ENCODE data around the gene RUNX1.
A peak's percentile ranks its signal among the peaks of the same experiment; 100 is the strongest.

Gene RUNX1

GRCh38 chr21:34800797-34801518 is 248.1 kb downstream of the RUNX1 start:
- TF ChIP-seq, protein P1, sequence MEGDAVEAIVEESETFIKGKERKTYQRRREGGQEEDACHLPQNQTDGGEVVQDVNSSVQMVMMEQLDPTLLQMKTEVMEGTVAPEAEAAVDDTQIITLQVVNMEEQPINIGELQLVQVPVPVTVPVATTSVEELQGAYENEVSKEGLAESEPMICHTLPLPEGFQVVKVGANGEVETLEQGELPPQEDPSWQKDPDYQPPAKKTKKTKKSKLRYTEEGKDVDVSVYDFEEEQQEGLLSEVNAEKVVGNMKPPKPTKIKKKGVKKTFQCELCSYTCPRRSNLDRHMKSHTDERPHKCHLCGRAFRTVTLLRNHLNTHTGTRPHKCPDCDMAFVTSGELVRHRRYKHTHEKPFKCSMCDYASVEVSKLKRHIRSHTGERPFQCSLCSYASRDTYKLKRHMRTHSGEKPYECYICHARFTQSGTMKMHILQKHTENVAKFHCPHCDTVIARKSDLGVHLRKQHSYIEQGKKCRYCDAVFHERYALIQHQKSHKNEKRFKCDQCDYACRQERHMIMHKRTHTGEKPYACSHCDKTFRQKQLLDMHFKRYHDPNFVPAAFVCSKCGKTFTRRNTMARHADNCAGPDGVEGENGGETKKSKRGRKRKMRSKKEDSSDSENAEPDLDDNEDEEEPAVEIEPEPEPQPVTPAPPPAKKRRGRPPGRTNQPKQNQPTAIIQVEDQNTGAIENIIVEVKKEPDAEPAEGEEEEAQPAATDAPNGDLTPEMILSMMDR (IDR thresholded peaks at IDR 0.05; ENCODE audit: low read depth, low read length) = no peak
- DNase-seq (ENCODE audit: low read depth in 2 of 2) = peak; percentile 33 to 51
- no peak overlapping the region for H3K4me3 ChIP-seq (replicated peaks in 1 of 2; ENCODE audit: low read depth in 2 of 2, low read length in 2 of 2)

GRCh38 chr21:34799092-34799491 is 250.0 kb downstream of the RUNX1 start:
- no peak overlapping the region for H3K4me3 ChIP-seq (replicated peaks in 1 of 2; ENCODE audit: low read depth in 2 of 2, low read length in 2 of 2)
- no peak for DNase-seq (ENCODE audit: low read depth in 2 of 2)
- TF ChIP-seq, protein P1 (IDR thresholded peaks at IDR 0.05; ENCODE audit: low read depth, low read length) = no peak

DNA sequence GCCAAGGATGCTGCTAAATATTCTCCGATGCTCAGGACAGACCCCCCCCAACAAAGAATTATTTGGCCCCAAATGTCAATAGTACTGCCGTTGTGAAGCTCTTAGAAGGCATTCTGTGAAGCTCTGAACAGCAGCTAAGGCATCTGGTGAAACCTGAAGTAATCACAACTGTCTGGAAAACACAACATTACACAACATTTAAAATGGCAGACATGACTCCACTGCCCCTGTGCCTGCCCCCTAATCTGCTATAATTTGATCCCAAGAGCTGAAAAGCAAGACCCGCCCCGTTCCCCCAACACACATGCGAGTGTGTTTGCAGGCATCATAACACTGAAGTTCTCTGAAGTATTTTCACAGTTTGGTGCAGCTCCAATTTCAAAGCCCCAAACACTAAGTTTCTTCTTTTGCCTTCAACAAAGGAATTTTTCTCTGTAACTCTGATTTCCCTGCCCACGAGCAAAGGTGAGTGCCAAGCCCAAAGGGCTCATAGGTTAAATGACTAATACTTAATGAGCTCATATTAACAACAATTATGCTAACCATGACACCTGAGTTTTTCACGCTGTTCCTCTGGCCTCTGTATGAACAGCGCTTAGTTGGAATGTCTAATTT is 251.1 kb downstream of the RUNX1 start:
- no peak overlapping the region for H3K4me3 ChIP-seq (replicated peaks in 1 of 2; ENCODE audit: low read depth in 2 of 2, low read length in 2 of 2)
- TF ChIP-seq, protein P1 (IDR thresholded peaks at IDR 0.05; ENCODE audit: low read depth, low read length) = no peak
- DNase-seq (ENCODE audit: low read depth in 2 of 2) = no peak

DNA sequence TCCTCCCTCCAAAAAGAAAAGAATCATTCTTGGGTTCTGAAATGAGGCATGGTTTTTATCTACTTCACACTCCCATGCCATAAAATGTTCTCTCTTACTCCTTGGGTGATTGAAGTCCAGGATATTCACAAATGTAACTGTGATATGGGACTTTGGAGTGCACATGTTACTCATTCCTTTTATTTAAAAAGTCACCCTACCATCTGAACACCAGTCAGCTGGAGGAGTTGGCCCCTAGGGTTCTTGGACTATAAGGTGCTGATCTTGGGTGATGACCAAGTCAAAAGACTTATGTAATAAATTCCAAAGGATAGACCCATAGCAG is 251.9 kb downstream of the RUNX1 start:
- DNase-seq (ENCODE audit: low read depth in 2 of 2) = no peak

DNA sequence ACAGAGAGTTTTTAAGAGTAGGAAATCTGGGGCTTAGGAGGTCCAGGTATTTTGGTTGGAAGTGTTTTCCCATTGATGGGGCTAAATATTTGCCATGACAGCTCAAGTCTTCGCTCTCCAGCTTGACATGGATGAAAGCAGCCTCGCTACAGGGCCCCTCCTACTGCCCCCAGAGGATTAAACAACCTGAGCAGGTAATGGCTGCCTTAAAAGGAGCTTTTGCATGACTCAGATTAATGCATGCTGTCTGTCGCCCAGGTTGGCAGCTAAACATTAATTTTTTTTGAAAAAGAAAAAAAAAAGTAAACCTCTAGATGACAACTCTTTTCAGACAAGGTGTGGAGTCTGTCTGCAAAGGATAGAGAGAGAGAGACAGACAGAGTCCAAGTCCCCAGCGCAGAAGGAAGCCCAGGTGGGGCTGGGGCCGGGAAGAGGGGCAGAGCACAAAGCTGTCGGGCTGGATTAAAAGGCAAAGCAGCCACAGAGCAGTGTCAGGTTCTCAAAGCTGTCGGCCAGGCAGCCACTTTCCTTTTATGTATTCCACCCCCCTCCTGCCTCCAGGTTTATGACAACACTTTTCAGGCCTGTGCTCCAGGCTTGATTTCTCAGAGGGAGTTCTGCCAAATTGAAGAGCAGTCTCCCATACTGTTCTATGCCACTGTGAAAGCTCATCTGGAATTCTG is 252.4 kb downstream of the RUNX1 start:
- TF ChIP-seq, protein P1 (IDR thresholded peaks at IDR 0.05; ENCODE audit: low read depth, low read length) = no peak
- DNase-seq (ENCODE audit: low read depth in 2 of 2) = no peak
- no peak overlapping the region for H3K4me3 ChIP-seq (replicated peaks in 1 of 2; ENCODE audit: low read depth in 2 of 2, low read length in 2 of 2)

More for the DNA sequence above, 251.9 kb downstream of the RUNX1 start:
- TF ChIP-seq, protein P1 (IDR thresholded peaks at IDR 0.05; ENCODE audit: low read depth, low read length) = no peak
- no peak overlapping the region for H3K4me3 ChIP-seq (replicated peaks in 1 of 2; ENCODE audit: low read depth in 2 of 2, low read length in 2 of 2)

DNA sequence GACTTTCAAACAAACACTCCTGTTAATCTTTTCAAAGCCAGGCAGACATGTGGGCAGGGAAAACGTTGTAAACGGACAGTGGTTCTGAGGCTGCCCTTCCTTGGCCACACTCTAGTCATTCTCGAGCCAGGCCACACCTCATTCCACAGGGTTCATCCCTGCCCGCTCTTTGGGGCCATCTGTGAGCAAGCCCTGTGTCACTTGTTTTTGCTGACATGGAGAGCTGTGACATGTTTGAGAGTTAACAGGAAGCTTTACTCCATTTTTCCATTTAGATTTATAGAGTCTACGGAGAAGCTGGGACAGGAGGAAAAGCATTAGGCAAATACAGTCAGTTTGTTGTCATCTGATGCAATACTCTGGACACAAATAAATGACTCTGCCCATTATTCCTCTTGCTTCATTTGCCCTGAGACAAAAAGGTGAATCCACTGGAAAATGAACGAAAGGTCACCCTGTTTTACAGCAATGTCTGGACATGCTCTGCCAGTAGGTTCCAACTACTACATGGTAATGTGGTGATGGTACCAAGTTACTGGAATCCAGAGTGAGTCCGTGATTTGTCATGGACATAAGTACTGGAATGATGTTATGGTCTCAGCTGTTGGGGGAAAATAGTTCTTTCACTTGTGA is 253.4 kb downstream of the RUNX1 start:
- TF ChIP-seq, protein P1 (IDR thresholded peaks at IDR 0.05; ENCODE audit: low read depth, low read length) = no peak
- DNase-seq (ENCODE audit: low read depth in 2 of 2) = peak; percentile 64 to 82
- H3K4me3 ChIP-seq (replicated peaks in 1 of 2; ENCODE audit: low read depth in 2 of 2, low read length in 2 of 2) = no peak overlapping the region

All from cardiac fibroblast (primary cell).